IMR-90 (cell line): Measurements from ENCODE around the gene PPP2R2D. TPM values are rescaled to one million over a fixed set of nuclear protein-coding genes. Genes with fewer than 3 reads are reported as not detected.

Source experiments
- ATAC-seq: fragments of 200-7000 bp; cut with Tn5 transposase; 2 replicates; pipeline ENCODE4 v1.9.1; 2020; ENCODE audit warnings: low read depth, mild to moderate bottlenecking, moderate library complexity
- BruUV-seq: library from RNA; stranded (reverse); fragments of 400-500 nt; replicated peaks from 2 replicates; lab custom pipeline; 2021; lab: Mats Ljungman, UMichigan
- CTCF ChIA-PET: fragments of 300-600 bp; formaldehyde crosslinking; extraction: SDS; loops from one replicate; lab custom pipeline; 2021; ENCODE audit warnings: antibody characterized with exemption; lab: Yijun Ruan, JAX
- POLR2A ChIA-PET: fragments of 300-600 bp; sonication (Branson Sonifier 250); formaldehyde crosslinking; loops from one replicate; lab custom pipeline; 2022; ENCODE audit warnings: antibody characterized with exemption; ENCODE audit not compliant: unreplicated experiment; lab: Charles Lee
- DNase-seq: peaks from one replicate; pipeline ENCODE4 v3.0.0; 2013
- H2AFZ ChIP-seq: replicated peaks from 2 replicates; pipeline ENCODE3; 2013; ENCODE audit warnings: low read length, mild to moderate bottlenecking; ENCODE audit not compliant: poor library complexity
- H2AK5ac ChIP-seq: 2 replicates; pipeline ENCODE4 v1.6.1; 2013; ENCODE audit warnings: low read depth, low read length, inconsistent platforms
- H2AK9ac ChIP-seq: replicated peaks from 2 replicates; pipeline ENCODE3; 2013; ENCODE audit warnings: mild to moderate bottlenecking, low read depth, low read length, moderate library complexity; ENCODE audit not compliant: poor library complexity
- H2BK120ac ChIP-seq: 2 replicates; pipeline ENCODE4 v1.6.1; 2013; ENCODE audit warnings: low read depth, low read length, inconsistent platforms
- H2BK15ac ChIP-seq: 3 replicates; pipeline ENCODE4 v1.6.1; 2013; ENCODE audit warnings: low read depth, low read length, inconsistent platforms
- H2BK20ac ChIP-seq: 2 replicates; pipeline ENCODE4 v1.6.1; 2013; ENCODE audit warnings: low read depth, mild to moderate bottlenecking, inconsistent platforms, low read length, moderate library complexity
- H2BK5ac ChIP-seq: 2 replicates; pipeline ENCODE4 v1.6.1; 2013; ENCODE audit warnings: mild to moderate bottlenecking, low read depth, low read length, inconsistent platforms; ENCODE audit not compliant: poor library complexity, severe bottlenecking
- H3K14ac ChIP-seq: replicated peaks from 2 replicates; pipeline ENCODE4 v1.6.1; 2013; ENCODE audit warnings: low read depth, low read length, inconsistent platforms
- H3K18ac ChIP-seq: 2 replicates; pipeline ENCODE4 v1.6.1; 2013; ENCODE audit warnings: low read depth, low read length, control low read depth
- H3K23ac ChIP-seq: 2 replicates; pipeline ENCODE4 v1.6.1; 2013; ENCODE audit warnings: low read depth, low read length, inconsistent platforms
- H3K27ac ChIP-seq: 2 replicates; pipeline ENCODE4 v1.5.1; 2013; ENCODE audit warnings: mild to moderate bottlenecking, control low read depth, low read length; ENCODE audit not compliant: insufficient read depth
- H3K27me3 ChIP-seq: 2 replicates; pipeline ENCODE4 v1.6.1; 2013; ENCODE audit warnings: low read length; ENCODE audit not compliant: control insufficient read depth, insufficient read depth
- H3K36me3 ChIP-seq: 2 replicates; pipeline ENCODE4 v1.6.1; 2013; ENCODE audit warnings: low read length, mixed read lengths; ENCODE audit not compliant: control insufficient read depth, insufficient read depth
- H3K4ac ChIP-seq: 2 replicates; pipeline ENCODE4 v1.6.1; 2013; ENCODE audit warnings: low read depth, low read length, inconsistent platforms
- H3K4me1 ChIP-seq: 2 replicates; pipeline ENCODE4 v1.6.1; 2013; ENCODE audit warnings: low read length, mixed read lengths; ENCODE audit not compliant: control insufficient read depth, insufficient read depth
- H3K4me2 ChIP-seq: 2 replicates; pipeline ENCODE4 v1.6.1; 2013; ENCODE audit warnings: low read depth, mild to moderate bottlenecking, control low read depth, low read length, moderate library complexity
- H3K4me3 ChIP-seq: 2 replicates; pipeline ENCODE4 v1.5.1; 2013; ENCODE audit warnings: low read depth, mild to moderate bottlenecking, control low read depth, low read length, moderate library complexity; ENCODE audit not compliant: insufficient read depth
- H3K56ac ChIP-seq: 2 replicates; pipeline ENCODE4 v1.6.1; 2013; ENCODE audit warnings: low read length, inconsistent platforms; ENCODE audit not compliant: insufficient read depth; ENCODE audit errors: extremely low read depth
- H3K79me1 ChIP-seq, 2 experiments: 2 replicates each; pipeline ENCODE4 v1.6.1; 2013; ENCODE audit warnings: low read length in 2 of 2, inconsistent platforms in 1 of 2, low read depth in 1 of 2
- H3K9ac ChIP-seq: 2 replicates; pipeline ENCODE4 v1.6.1; 2013; ENCODE audit warnings: low read depth, low read length, control low read depth
- H3K9me1 ChIP-seq: 2 replicates; pipeline ENCODE4 v1.6.1; 2013; ENCODE audit warnings: low read length, inconsistent platforms; ENCODE audit not compliant: insufficient read depth
- H3K9me3 ChIP-seq: 2 replicates; pipeline ENCODE4 v1.6.1; 2013; ENCODE audit warnings: low read length; ENCODE audit not compliant: control insufficient read depth, insufficient read depth
- H4K20me1 ChIP-seq: 2 replicates; pipeline ENCODE4 v1.6.1; 2013; ENCODE audit warnings: low read length, inconsistent platforms; ENCODE audit not compliant: insufficient read depth
- H4K5ac ChIP-seq: 2 replicates; pipeline ENCODE4 v1.6.1; 2013; ENCODE audit warnings: mild to moderate bottlenecking, low read depth, low read length, control low read depth
- H4K8ac ChIP-seq, 2 experiments: 2 replicates each; pipeline ENCODE4 v1.6.1; 2013; ENCODE audit warnings: low read depth in 2 of 2, low read length in 2 of 2, control low read depth in 1 of 2, inconsistent platforms in 1 of 2
- H4K91ac ChIP-seq: 2 replicates; pipeline ENCODE4 v1.6.1; 2013; ENCODE audit warnings: low read depth, low read length, inconsistent platforms; ENCODE audit not compliant: insufficient read depth
- BHLHE40 ChIP-seq: fragments of 150-350 bp; IDR thresholded peaks from 2 replicates; pipeline ENCODE4 v1.6.1; 2016; ENCODE audit warnings: mild to moderate bottlenecking, low read depth, low read length
- CEBPB ChIP-seq: IDR thresholded peaks from 2 replicates; pipeline ENCODE4 v1.6.1; 2012; ENCODE audit warnings: low read depth, low read length, improper control_type of control experiment
- CHD1 ChIP-seq: IDR thresholded peaks from 2 replicates; pipeline ENCODE4 v1.6.1; 2012; ENCODE audit warnings: low read depth, low read length, improper control_type of control experiment
- FOS ChIP-seq: fragments of 150-350 bp; IDR thresholded peaks from 2 replicates; pipeline ENCODE4 v1.6.1; 2016; ENCODE audit warnings: low read depth, low read length
- MAFK ChIP-seq: IDR thresholded peaks from 2 replicates; pipeline ENCODE4 v1.6.1; 2012; ENCODE audit warnings: low read depth, low read length, improper control_type of control experiment
- MAZ ChIP-seq: IDR thresholded peaks from 2 replicates; pipeline ENCODE4 v1.6.1; 2012; ENCODE audit warnings: low read depth, mild to moderate bottlenecking, low read length, improper control_type of control experiment, moderate library complexity, borderline replicate concordance
- NFE2L2 ChIP-seq: fragments of 150-350 bp; IDR thresholded peaks from 2 replicates; pipeline ENCODE4 v1.6.1; 2016; ENCODE audit warnings: low read depth, mild to moderate bottlenecking, low read length
- RCOR1 ChIP-seq: IDR thresholded peaks from 2 replicates; pipeline ENCODE4 v1.6.1; 2012; ENCODE audit warnings: mild to moderate bottlenecking, low read length, improper control_type of control experiment; ENCODE audit not compliant: insufficient replicate concordance
- RFX5 ChIP-seq: IDR thresholded peaks from 2 replicates; pipeline ENCODE4 v1.8.0; 2012; ENCODE audit warnings: low read depth, mild to moderate bottlenecking, low read length, moderate library complexity
- SMC3 ChIP-seq: fragments of 150-350 bp; IDR thresholded peaks from 2 replicates; pipeline ENCODE4 v1.6.1; 2016; ENCODE audit warnings: low read depth, mild to moderate bottlenecking, antibody characterized with exemption, low read length, moderate library complexity
- WGBS, 2 experiments: methylation state at CpG; one replicate each; pipeline versions ENCODE4 v1.1.5 to v1.1.7; 2013; ENCODE audit warnings: missing lambda C conversion rate in 2 of 2; ENCODE audit not compliant: insufficient read length in 1 of 2; ENCODE audit errors: extremely low coverage in 2 of 2; 5-methylcytosine and 5-hydroxymethylcytosine counted together
- dilution Hi-C: fragments of 300-500 bp; cut with HindIII; formaldehyde crosslinking; loops from one replicate; pipeline ENCODE4 v1.14.3; 2018; ENCODE audit warnings: low sequenced_read_pairs; ENCODE audit not compliant: unreplicated experiment
- in situ Hi-C: fragments of 300-500 bp; cut with MboI; formaldehyde crosslinking; loops from 3 replicates; pipeline ENCODE4 v1.14.3; 2019; ENCODE audit warnings: low sequenced_read_pairs, inconsistent platforms, mixed read lengths
- intact Hi-C: fragments of 100-400 bp; cut with micrococcal nuclease; formaldehyde crosslinking; loops from 2 replicates; pipeline ENCODE4 v1.10.0; 2022
- polyA plus RNA-seq, 3 experiments: library from polyadenylated mRNA; depleted of rRNA; stranded (reverse); fragments of >200 nt; gene quantifications; 2 replicates each; pipeline ENCODE4 v1.2.3, GENCODE V29; 2012; ENCODE audit warnings: low replicate concordance in 1 of 3
- total RNA-seq: library from RNA; depleted of rRNA; stranded (reverse); fragments of >200 nt; gene quantifications from 2 replicates; pipeline ENCODE4 v1.2.3, GENCODE V29; 2012
- TF ChIP-seq, protein P1 (sequence below): fragments of 150-350 bp; IDR thresholded peaks from 2 replicates; pipeline ENCODE4 v1.6.1; 2016; ENCODE audit warnings: low read depth, mild to moderate bottlenecking, low read length, moderate library complexity, borderline replicate concordance
- TF ChIP-seq, protein P2 (sequence below): fragments of 150-350 bp; IDR thresholded peaks from 2 replicates; pipeline ENCODE4 v1.6.1; 2017; ENCODE audit warnings: mild to moderate bottlenecking, antibody characterized with exemption, low read length, low read depth

PPP2R2D gene
- total and polyA plus RNA-seq, 2 of the 4 experiments (the other 2 are of a cell fraction): 22.8 to 23.8 TPM

- no peak overlapping the region for H4K8ac ChIP-seq
- no peaks in the 10 kb centered on the region for H3K4me1 ChIP-seq
- DNase-seq (no peak), ATAC-seq (no peak)
- H3K4me3 ChIP-seq: no peak overlapping the region
- in situ Hi-C loops (no loop called here), intact Hi-C loops (no loop called here), dilution Hi-C loops (no loop called here)
- H3K18ac ChIP-seq: no peak overlapping the region
- no peak overlapping the region for H3K23ac ChIP-seq
- no peak overlapping the region for H3K4me2 ChIP-seq
- ChIA-PET CTCF (no interaction called here), POLR2A (no interaction called here)
- no peak overlapping the region for H4K5ac ChIP-seq
- H3K27ac ChIP-seq: no peak overlapping the region
- no peak overlapping the region for H2AK5ac ChIP-seq
- H3K9me3 ChIP-seq: no peaks in the 10 kb centered on the region
- H3K56ac ChIP-seq: no peak overlapping the region
- peaks cover 7% of the 10 kb centered on the region; the same call in 1 of the 2 replicates for H3K9me1 ChIP-seq
- H3K9ac ChIP-seq: no peak overlapping the region
- BruUV-seq: no TSS peak
- peaks cover 18% of the 10 kb centered on the region for H4K20me1 ChIP-seq
- H2AFZ ChIP-seq: no peak overlapping the region
- no peak overlapping the region for H2BK20ac ChIP-seq
- no peak overlapping the region for H3K4ac ChIP-seq
- WGBS, 2 experiments: 100% methylated on average over 1 of the region's 20 CpGs; no CpG with 5 or more reads in 1 of the 2 experiments
- TF ChIP-seq CEBPB (no peak), SMC3 (no peak), RCOR1 (no peak), MAZ (no peak), NFE2L2 (no peak), FOS (no peak), RFX5 (no peak), BHLHE40 (no peak), CHD1 (no peak), MAFK (no peak)
- TF ChIP-seq, protein P1, sequence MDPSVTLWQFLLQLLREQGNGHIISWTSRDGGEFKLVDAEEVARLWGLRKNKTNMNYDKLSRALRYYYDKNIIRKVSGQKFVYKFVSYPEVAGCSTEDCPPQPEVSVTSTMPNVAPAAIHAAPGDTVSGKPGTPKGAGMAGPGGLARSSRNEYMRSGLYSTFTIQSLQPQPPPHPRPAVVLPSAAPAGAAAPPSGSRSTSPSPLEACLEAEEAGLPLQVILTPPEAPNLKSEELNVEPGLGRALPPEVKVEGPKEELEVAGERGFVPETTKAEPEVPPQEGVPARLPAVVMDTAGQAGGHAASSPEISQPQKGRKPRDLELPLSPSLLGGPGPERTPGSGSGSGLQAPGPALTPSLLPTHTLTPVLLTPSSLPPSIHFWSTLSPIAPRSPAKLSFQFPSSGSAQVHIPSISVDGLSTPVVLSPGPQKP: no peak
- TF ChIP-seq, protein P2, sequence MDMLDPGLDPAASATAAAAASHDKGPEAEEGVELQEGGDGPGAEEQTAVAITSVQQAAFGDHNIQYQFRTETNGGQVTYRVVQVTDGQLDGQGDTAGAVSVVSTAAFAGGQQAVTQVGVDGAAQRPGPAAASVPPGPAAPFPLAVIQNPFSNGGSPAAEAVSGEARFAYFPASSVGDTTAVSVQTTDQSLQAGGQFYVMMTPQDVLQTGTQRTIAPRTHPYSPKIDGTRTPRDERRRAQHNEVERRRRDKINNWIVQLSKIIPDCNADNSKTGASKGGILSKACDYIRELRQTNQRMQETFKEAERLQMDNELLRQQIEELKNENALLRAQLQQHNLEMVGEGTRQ: no peak
- H3K14ac ChIP-seq: no peak overlapping the region
- no peak overlapping the region for H2BK5ac ChIP-seq
- H4K91ac ChIP-seq: no peak overlapping the region
- no peak overlapping the region for H2BK120ac ChIP-seq
- no peak overlapping the region for H2AK9ac ChIP-seq
- H2BK15ac ChIP-seq: no peak overlapping the region
- H3K36me3 ChIP-seq: peaks cover 31% of the 10 kb centered on the region
- peaks cover 40 to 67% of the 10 kb centered on the region in 2 experiments for H3K79me1 ChIP-seq
- no peaks in the 10 kb centered on the region for H3K27me3 ChIP-seq
Observed at GRCh38 chr10:131937836-131938235, 37.0 kb downstream of the PPP2R2D start.
